Measurements from ENCODE around the gene SSH3. TPM values are rescaled to one million over a fixed set of nuclear protein-coding genes. Genes with fewer than 3 reads are reported as not detected.

Gene SSH3
- polyA plus RNA-seq, 1 of the 3 experiments (the other 2 are of a cell fraction) = 13.5 TPM

GRCh38 chr11:67311051-67311555 lies 7.8 kb downstream of the SSH3 start:
- TF ChIP-seq RAD21 (IDR thresholded peaks at IDR 0.05; ENCODE audit: low read length) = no peak
- no peak overlapping the region for H2AFZ ChIP-seq (ENCODE audit: low read depth)
- peaks cover 0 to 19% of the 10 kb centered on the region in 2 experiments; a peak in 1 of 4 replicates for H3K4me1 ChIP-seq (ENCODE audit: control insufficient read depth in 1 of 2, insufficient read depth in 2 of 2, low read depth in 1 of 2, low read length in 1 of 2)
- H3K79me2 ChIP-seq (ENCODE audit: insufficient read depth) = no peaks in the 10 kb centered on the region
- peaks cover 15% of the 10 kb centered on the region for H3F3A ChIP-seq (replicated peaks; ENCODE audit: insufficient read depth)
- H4K20me1 ChIP-seq (ENCODE audit: insufficient read depth) = no peaks in the 10 kb centered on the region
- 90% methylated on average over 14 of the region's 18 CpGs for WGBS (ENCODE audit: low lambda C conversion rate)
- no peak overlapping the region for H3K9ac ChIP-seq
- H3K27me3 ChIP-seq (ENCODE audit: insufficient read depth) = no peaks in the 10 kb centered on the region
- no peak for DNase-seq
- peaks cover 0 to 5% of the 10 kb centered on the region in 2 experiments for H3K36me3 ChIP-seq (replicated peaks in 1 of 2; ENCODE audit: control insufficient read depth in 1 of 2, insufficient read depth in 2 of 2, low read length in 1 of 2)
- H3K4me3 ChIP-seq (ENCODE audit: low read depth in 2 of 2, low read length in 1 of 2) = no peak overlapping the region
- POLR2A ChIA-PET = no interaction called here
- H3K27ac ChIP-seq (ENCODE audit: low read depth in 2 of 2, low read length in 1 of 2) = no peak overlapping the region
- CTCF ChIA-PET = interaction anchor here (1.0 to 2.7 kb wide), 5 partner anchors 19 to 71 kb away, joined by 3 to 12 read pairs (median 3); no protein-coding TSS in a partner anchor
- no peaks in the 10 kb centered on the region for H3K9me2 ChIP-seq
- no peaks in the 10 kb centered on the region for H3K9me3 ChIP-seq
- no peak overlapping the region for H3K4me2 ChIP-seq

GRCh38 chr11:67311556-67312082 lies 8.3 kb downstream of the SSH3 start:
- peak overlapping the region in 1 of 2 experiments; percentile 83; a peak in 1 of 4 replicates for H3K27ac ChIP-seq (ENCODE audit: low read depth in 2 of 2, low read length in 1 of 2)
- POLR2A ChIA-PET = no interaction called here

More at GRCh38 chr11:67311556-67312082, 8.3 kb downstream of the SSH3 start:
- no peak for DNase-seq
- H3K9me3 ChIP-seq = no peaks in the 10 kb centered on the region
- 95% methylated on average over 15 of the region's 15 CpGs for WGBS (ENCODE audit: low lambda C conversion rate)
- H3K79me2 ChIP-seq (ENCODE audit: insufficient read depth) = no peaks in the 10 kb centered on the region
- H4K20me1 ChIP-seq (ENCODE audit: insufficient read depth) = no peaks in the 10 kb centered on the region
- no peak overlapping the region for H2AFZ ChIP-seq (ENCODE audit: low read depth)
- H3K36me3 ChIP-seq (replicated peaks in 1 of 2; ENCODE audit: control insufficient read depth in 1 of 2, insufficient read depth in 2 of 2, low read length in 1 of 2) = peaks cover 0 to 5% of the 10 kb centered on the region in 2 experiments
- no peaks in the 10 kb centered on the region for H3K27me3 ChIP-seq (ENCODE audit: insufficient read depth)
- TF ChIP-seq POLR2AphosphoS5 (IDR thresholded peaks at IDR 0.05; ENCODE audit: low read depth, low read length) = no peak
- no peak for TF ChIP-seq RXRA (IDR thresholded peaks at IDR 0.05; ENCODE audit: borderline replicate concordance, low read depth)
- TF ChIP-seq JUND (IDR thresholded peaks at IDR 0.05) = no peak
- TF ChIP-seq IRF3 (IDR thresholded peaks at IDR 0.05; ENCODE audit: low read depth, low read length) = no peak
- no peak for TF ChIP-seq NRF1 (IDR thresholded peaks at IDR 0.05; ENCODE audit: low read depth, low read length)
- no peak for TF ChIP-seq CHD2 (IDR thresholded peaks at IDR 0.05; ENCODE audit: low read length, partially characterized antibody)
- no peak for TF ChIP-seq SIN3A (IDR thresholded peaks at IDR 0.05; ENCODE audit: borderline replicate concordance, low read depth, low read length)
- TF ChIP-seq ELF1 (IDR thresholded peaks at IDR 0.05) = no peak
- TF ChIP-seq GABPA (IDR thresholded peaks at IDR 0.05; ENCODE audit: low read depth) = no peak
- no peak for TF ChIP-seq TEAD4 (IDR thresholded peaks at IDR 0.05; ENCODE audit: borderline replicate concordance, insufficient read depth)
- TF ChIP-seq MXI1 (IDR thresholded peaks at IDR 0.05; ENCODE audit: low read depth, low read length) = no peak
- TF ChIP-seq FOXJ3 (CRISPR knock-in tag; IDR thresholded peaks at IDR 0.05) = no peak
- no peak for TF ChIP-seq RCOR1 (IDR thresholded peaks at IDR 0.05; ENCODE audit: low read length)
- TF ChIP-seq NFIC (IDR thresholded peaks at IDR 0.05; ENCODE audit: borderline replicate concordance) = no peak
- TF ChIP-seq TCF12 (IDR thresholded peaks at IDR 0.05) = no peak
- H3K9ac ChIP-seq = no peak overlapping the region
- H3K4me2 ChIP-seq = no peak overlapping the region
- no peak overlapping the region for H3K4me3 ChIP-seq (ENCODE audit: low read depth in 2 of 2, low read length in 1 of 2)
- peaks cover 15% of the 10 kb centered on the region for H3F3A ChIP-seq (replicated peaks; ENCODE audit: insufficient read depth)
- CTCF ChIA-PET = interaction anchor here (1.0 to 2.7 kb wide), 5 partner anchors 20 to 71 kb away, joined by 3 to 12 read pairs (median 3); no protein-coding TSS in a partner anchor
- no peaks in the 10 kb centered on the region for H3K9me2 ChIP-seq
- H3K4me1 ChIP-seq (ENCODE audit: control insufficient read depth in 1 of 2, insufficient read depth in 2 of 2, low read depth in 1 of 2, low read length in 1 of 2) = peaks cover 0 to 19% of the 10 kb centered on the region in 2 experiments; a peak in 1 of 4 replicates
